ENCODE measurements around the gene HEPHL1.

- no peak for TF ChIP-seq CTCF (IDR thresholded peaks at IDR 0.05; ENCODE audit: insufficient read depth, low read length, poor library complexity, severe bottlenecking)
- no peak for TF ChIP-seq EZH2phosphoT487 (conservative IDR thresholded peaks at IDR 0.05; ENCODE audit: low read length)
Measured at GRCh38 chr11:94145916-94146315, 124.8 kb downstream of the HEPHL1 start.

Measured in SU-DHL-6 (cell line).